HepG2 (cell line): ENCODE results near the gene DLAT. TPM values are rescaled to one million over a fixed set of nuclear protein-coding genes. Genes with fewer than 3 reads are reported as not detected.

Source experiments
- ATAC-seq: fragments of 200-7000 bp; cut with Tn5 transposase; 3 replicates; pipeline ENCODE4 v1.9.1; 2020; ENCODE audit warnings: mild to moderate bottlenecking, moderate library complexity
- BruUV-seq: library from RNA; stranded (reverse); fragments of 400-500 nt; replicated peaks from 2 replicates; lab custom pipeline; 2021; lab: Mats Ljungman, UMichigan
- CTCF ChIA-PET: fragments of 300-600 bp; formaldehyde crosslinking; extraction: SDS; loops from one replicate; lab custom pipeline; 2021; ENCODE audit warnings: low total read pairs, inconsistent platforms, low intra/inter-chr PET ratio; lab: Yijun Ruan, JAX
- POLR2A ChIA-PET: fragments of 350-600 bp; sonication (Branson Sonifier 250); formaldehyde crosslinking; loops from one replicate; lab custom pipeline; 2020; ENCODE audit warnings: antibody characterized with exemption, inconsistent platforms; lab: Yijun Ruan, JAX
- DNase-seq: peaks from one replicate; pipeline ENCODE4 v3.0.0-alpha.2; 2015; ENCODE audit warnings: low spot score
- FAIRE-seq: peaks from 3 replicates; lab custom pipeline; 2011; peaks lifted over from hg19 to GRCh38; lab: Jason Lieb, UNC
- H2AFZ ChIP-seq: one replicate; pipeline ENCODE4 v1.6.1; 2011; ENCODE audit warnings: low read length, inconsistent platforms
- H3K27ac ChIP-seq: fragments of 300-600 bp; 3 replicates; pipeline ENCODE4 v1.8.0; 2011; ENCODE audit warnings: mixed run types, mild to moderate bottlenecking, mixed read lengths, low read length, inconsistent platforms; ENCODE audit not compliant: insufficient read depth; ENCODE audit errors: extremely low read length
- H3K27me3 ChIP-seq, 2 experiments: fragments of 200-600 bp in 1 of 2; 2 replicates in 1 of 2; 3 replicates in 1 of 2; pipeline versions ENCODE4 v1.6.0 to v1.8.0; 2011; ENCODE audit warnings: low read length in 2 of 2, mild to moderate bottlenecking in 2 of 2, moderate library complexity in 2 of 2, inconsistent platforms in 1 of 2; ENCODE audit not compliant: insufficient read depth in 2 of 2, control insufficient read depth in 1 of 2
- H3K36me3 ChIP-seq, 2 experiments: fragments of 200-600 bp in 1 of 2; replicated peaks in 1 of 2; 2 replicates in 1 of 2; 3 replicates in 1 of 2; pipeline versions ENCODE4 v1.5.1 to v1.8.0; 2011; ENCODE audit warnings: low read length in 2 of 2, inconsistent platforms in 1 of 2; ENCODE audit not compliant: insufficient read depth in 2 of 2, control insufficient read depth in 1 of 2
- H3K4me1 ChIP-seq: 2 replicates; pipeline ENCODE4 v1.5.1; 2012; ENCODE audit warnings: low read length, inconsistent platforms; ENCODE audit not compliant: insufficient read depth
- H3K4me2 ChIP-seq: 2 replicates; pipeline ENCODE4 v1.6.0; 2011; ENCODE audit warnings: low read depth, low read length, inconsistent platforms
- H3K4me3 ChIP-seq, 3 experiments: fragments of 200-600 bp in 1 of 3; sonication (generic), shearing (Covaris generic) in 1 of 3; replicated peaks in 1 of 3; 2 replicates each; pipeline ENCODE4 v1.5.1; 2011 to 2016; ENCODE audit warnings: low read length in 3 of 3, inconsistent platforms in 2 of 3, low read depth in 2 of 3, mild to moderate bottlenecking in 2 of 3, control low read depth in 1 of 3, mixed read lengths in 1 of 3; ENCODE audit not compliant: insufficient read depth in 1 of 3
- H3K79me2 ChIP-seq: one replicate; pipeline ENCODE4 v1.6.1; 2011; ENCODE audit warnings: low read length, inconsistent platforms; ENCODE audit not compliant: insufficient read depth
- H3K9ac ChIP-seq: 2 replicates; pipeline ENCODE4 v1.6.0; 2011; ENCODE audit warnings: mild to moderate bottlenecking, low read depth, low read length, inconsistent platforms; ENCODE audit not compliant: insufficient read depth
- H3K9me3 ChIP-seq: 2 replicates; pipeline ENCODE4 v1.5.1; 2012; ENCODE audit warnings: mild to moderate bottlenecking, low read length
- H4K20me1 ChIP-seq: 2 replicates; pipeline ENCODE4 v1.6.0; 2011; ENCODE audit warnings: inconsistent platforms, mild to moderate bottlenecking, low read length, moderate library complexity; ENCODE audit not compliant: insufficient read depth
- SCMH1 ChIP-seq: sonication (generic); formaldehyde crosslinking; IDR thresholded peaks from 2 replicates; pipeline ENCODE4 v1.9.0; 2021; ENCODE audit warnings: missing genetic modification reagents, mild to moderate bottlenecking, borderline replicate concordance
- TRAFD1 ChIP-seq: sonication (generic); formaldehyde crosslinking; IDR thresholded peaks from 2 replicates; pipeline ENCODE4 v1.5.1; 2020; ENCODE audit warnings: missing genetic modification reagents, mild to moderate bottlenecking, borderline replicate concordance
- ZBED4 ChIP-seq: sonication (generic); formaldehyde crosslinking; IDR thresholded peaks from 2 replicates; pipeline ENCODE4 v1.4.0; 2020; ENCODE audit warnings: missing genetic modification reagents, borderline replicate concordance
- ZKSCAN5 ChIP-seq: sonication (generic); formaldehyde crosslinking; IDR thresholded peaks from 2 replicates; pipeline ENCODE4 v1.5.1; 2020; ENCODE audit warnings: mild to moderate bottlenecking, missing genetic modification reagents
- ZNF484 ChIP-seq: sonication (generic); formaldehyde crosslinking; IDR thresholded peaks from 2 replicates; pipeline ENCODE4 v1.5.1; 2020; ENCODE audit warnings: mild to moderate bottlenecking, low read depth, missing genetic modification reagents, borderline replicate concordance
- ZNF652 ChIP-seq: IDR thresholded peaks from 2 replicates; pipeline ENCODE4 v1.6.1; 2016; ENCODE audit warnings: low read depth, borderline replicate concordance
- ZNF800 ChIP-seq: sonication (generic); formaldehyde crosslinking; IDR thresholded peaks from 2 replicates; pipeline ENCODE4 v1.4.0; 2020; ENCODE audit warnings: missing genetic modification reagents
- ZXDC ChIP-seq: sonication (generic); formaldehyde crosslinking; IDR thresholded peaks from 2 replicates; pipeline ENCODE4 v1.5.0; 2020; ENCODE audit warnings: mild to moderate bottlenecking, missing genetic modification reagents
- WGBS: methylation state at CpG from one replicate; pipeline ENCODE4 v1.1.6; 2017; ENCODE audit warnings: low lambda C conversion rate; 5-methylcytosine and 5-hydroxymethylcytosine counted together
- in situ Hi-C: cut with HindIII; loops from 2 replicates; pipeline ENCODE4 v1.10.0; 2017; ENCODE audit warnings: low pct_unique_long_range_greater_than_20kb; ENCODE audit not compliant: extremely low pct_ligation_motif_present
- intact Hi-C: fragments of 100-400 bp; cut with micrococcal nuclease; formaldehyde crosslinking; loops from one replicate; pipeline ENCODE4 v1.10.0; 2022; ENCODE audit not compliant: unreplicated experiment
- polyA plus RNA-seq, 8 experiments: library from polyadenylated mRNA; depleted of rRNA in 3 of 8; stranded (reverse) in 7 of 8; unstranded in 1 of 8; fragments of >200 nt; fragmentation: Illumina TruSeq in 4 of 8; extraction: Trizol in 4 of 8; gene quantifications; 2 replicates each; pipeline versions ENCODE4 v1.2.1 to v1.2.3, GENCODE V29; 2011 to 2016; ENCODE audit warnings: low read depth in 4 of 8, missing spikeins in 1 of 8, mixed read lengths in 1 of 8; ENCODE audit not compliant: insufficient read depth in 1 of 8
- total RNA-seq, 5 experiments: library from RNA; depleted of rRNA; stranded (reverse); fragments of >200 nt; fragmentation: Illumina TruSeq; extraction: Trizol; gene quantifications; 2 replicates each; pipeline ENCODE4 v1.2.3, GENCODE V29; 2016; ENCODE audit warnings: low read depth in 1 of 5

The DLAT gene
- total and polyA plus RNA-seq, 2 of the 13 experiments (the other 11 are each of a cell fraction or from before 2014, with no cell fraction given): 26.4 to 62.2 TPM

- 0 out of 2 replicates have a peak, but pooled peaks have one; percentile 14 for TF ChIP-seq ZBED4
Measured at GRCh38 chr11:112085822-112086421, 60.7 kb downstream of the DLAT start (continued).

- Histone ChIP-seq H3K4me2 (peak within 1 kb of the TSS; percentile 91), H3K27ac (peak within 1 kb of the TSS; percentile 75), H3K27me3 (no peaks in the 10 kb centered on the region; a peak in 1 of 5 replicates), H4K20me1 (no peaks in the 10 kb centered on the region), H3K9me3 (no peaks in the 10 kb centered on the region), H2AFZ (peak within 1 kb of the TSS; percentile 56), H3K4me1 (peaks cover 34% of the 10 kb centered on the region), H3K36me3 (peaks cover 7 to 57% of the 10 kb centered on the region in 2 experiments), H3K4me3 (peak within 1 kb of the TSS; percentile 92 to 97 (median 97)), H3K79me2 (peaks cover 43% of the 10 kb centered on the region), H3K9ac (peak within 1 kb of the TSS; percentile 96)
- POLR2A ChIA-PET: interaction anchor here (0.5 to 1.9 kb wide), 12 partner anchors 10 to 215 kb away, joined by 3 to 7 read pairs (median 4); partner anchors contain the start of genes ALG9, DIXDC1, NKAPD1 and PIH1D2
- FAIRE-seq (peak; percentile 98), ATAC-seq (peak; percentile 96), DNase-seq (peak; percentile 96)
- intact Hi-C loops (no loop called here), in situ Hi-C loops (no loop called here)
- CTCF ChIA-PET: no interaction called here
- under 1% methylated on average over 38 of the region's 45 CpGs for WGBS
- no TSS peak for BruUV-seq
- TF ChIP-seq ZXDC (CRISPR knock-in tag) (no peak), ZKSCAN5 (CRISPR knock-in tag) (0 out of 2 replicates have a peak, but pooled peaks have one; percentile 61), ZNF652 (CRISPR knock-in tag) (no peak; the same call in 1 of the 2 replicates), TRAFD1 (peak; percentile 65; the same call in 1 of the 2 replicates), ZNF800 (CRISPR knock-in tag) (no peak), SCMH1 (CRISPR knock-in tag) (no peak), ZNF484 (CRISPR knock-in tag) (no peak)
Measured at GRCh38 chr11:112086422-112087191, 61.4 kb downstream of the DLAT start, which contains the start of the genes SDHD and TIMM8B. Gene SDHD, plus strand, starts transcription at chr11:112086873. Its CDS starts 35 bp downstream, at chr11:112086908. Gene TIMM8B, minus strand, starts transcription at chr11:112086756. Its CDS starts 33 bp downstream, at chr11:112086723.
